DMS 273 treated with DMSO at 0.1 percent for 48 hours (cell line): ENCODE results near the gene ZNF143.
"Not testable (repeated sequence)": the region's sequence is repeated elsewhere in the genome, so short reads cannot be mapped to it uniquely, and the experiment has no call there.

Source experiments
- DNase-seq: peaks from one replicate; lab custom pipeline; 2025; lab: John Stamatoyannopoulos, UW

The ZNF143 gene

DNA sequence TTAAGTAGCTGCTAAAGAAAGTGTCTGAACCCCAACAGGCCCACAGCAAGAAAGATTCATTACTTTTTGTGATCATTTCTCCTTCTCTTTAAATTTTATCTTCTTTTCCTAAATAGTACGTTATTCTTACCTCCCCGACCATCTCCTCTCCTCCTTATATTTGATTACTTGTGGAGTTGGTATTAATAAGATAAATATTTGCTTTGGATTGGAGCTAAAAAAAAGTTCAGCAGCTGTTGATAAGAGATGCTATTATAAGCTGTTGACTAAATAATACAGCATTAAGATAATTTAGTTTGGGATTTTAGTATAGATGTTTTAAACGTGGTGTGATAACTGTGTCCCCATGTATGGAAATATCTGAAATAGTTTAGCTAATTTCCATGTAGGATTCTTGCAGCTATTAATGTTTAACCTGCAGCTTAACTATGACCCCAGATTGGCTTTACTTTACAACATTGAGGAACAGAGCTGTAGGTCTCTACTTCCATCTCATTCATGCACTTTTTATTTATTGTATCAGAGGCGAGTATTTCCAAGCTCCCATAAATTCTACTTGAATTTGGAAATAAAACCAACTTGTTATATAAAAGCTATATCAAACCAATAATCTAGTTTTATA is 37.8 kb downstream of the ZNF143 start:
- DNase-seq, result no peak

DNA sequence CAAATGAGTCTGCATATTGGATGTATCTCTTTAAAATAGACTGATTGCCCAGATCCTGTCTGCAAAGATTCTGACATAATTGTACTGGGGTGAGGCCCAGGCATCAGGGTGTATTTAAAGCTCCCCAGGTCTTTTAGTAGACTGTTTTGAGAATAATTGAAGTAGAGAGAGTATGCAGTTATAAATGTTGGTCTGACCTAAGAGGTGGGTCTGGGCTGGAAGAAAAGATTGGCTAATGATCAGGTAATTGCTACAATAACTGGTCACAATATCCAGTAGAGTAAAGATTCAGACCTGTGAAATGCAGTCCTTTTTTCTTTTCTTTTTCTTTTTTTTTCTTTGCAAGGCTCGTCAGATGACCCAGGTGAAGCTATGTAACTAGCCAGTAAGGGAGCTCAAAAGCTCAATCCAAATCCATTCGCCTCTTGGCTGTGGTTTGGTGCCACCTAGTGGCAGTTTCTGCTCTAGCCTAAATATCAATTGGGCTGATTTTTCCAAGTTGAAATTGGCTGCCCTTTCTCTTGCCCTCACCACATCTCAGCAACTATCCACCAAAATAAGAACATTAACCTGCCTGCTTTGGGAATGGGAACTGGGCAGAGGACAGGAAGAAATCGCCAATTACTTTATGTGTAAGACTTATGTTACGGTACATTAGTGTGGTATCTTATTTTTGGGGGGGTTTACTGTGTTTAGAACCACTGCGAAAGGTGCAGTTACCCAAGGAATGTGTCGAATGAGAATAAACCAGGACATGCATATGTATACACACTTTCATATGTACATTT is 45.9 kb downstream of the ZNF143 start:
- DNase-seq, result peak; percentile 9

DNA sequence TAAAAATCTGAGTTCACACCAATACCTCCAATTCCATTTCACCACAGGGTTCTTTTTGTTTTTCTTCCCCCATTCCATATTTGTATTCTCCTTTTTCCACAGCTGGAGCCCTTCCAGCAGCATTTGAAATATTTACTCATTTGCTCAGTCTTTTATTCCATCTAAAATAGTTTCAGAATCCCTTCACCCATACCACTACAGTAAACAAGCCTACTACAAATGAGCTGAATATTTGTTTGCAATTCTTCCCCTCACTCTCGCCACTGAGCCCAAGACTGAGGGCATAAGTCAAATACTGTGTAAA is 46.4 kb downstream of the ZNF143 start:
- DNase-seq, result no peak

DNA sequence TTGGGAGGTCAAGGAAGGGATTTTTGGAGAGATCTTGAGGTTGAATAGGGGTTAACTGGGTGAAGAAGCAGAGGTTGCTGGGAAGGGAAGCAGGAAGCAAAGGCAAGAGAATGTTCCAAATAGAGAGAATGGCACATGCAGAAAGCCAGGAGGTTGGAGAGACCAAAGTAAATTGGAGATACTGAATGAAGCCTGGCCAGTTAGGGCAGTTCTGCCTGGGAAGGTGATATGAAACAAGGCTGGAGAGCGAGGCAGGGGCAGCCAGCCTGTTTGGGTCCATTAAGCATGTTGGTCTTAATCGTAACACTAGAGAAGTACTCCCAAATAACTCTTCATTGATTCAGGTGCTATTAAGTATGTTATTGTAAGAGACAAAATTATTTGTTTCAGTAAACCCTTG is 48.2 kb downstream of the ZNF143 start:
- no peak for DNase-seq

DNA sequence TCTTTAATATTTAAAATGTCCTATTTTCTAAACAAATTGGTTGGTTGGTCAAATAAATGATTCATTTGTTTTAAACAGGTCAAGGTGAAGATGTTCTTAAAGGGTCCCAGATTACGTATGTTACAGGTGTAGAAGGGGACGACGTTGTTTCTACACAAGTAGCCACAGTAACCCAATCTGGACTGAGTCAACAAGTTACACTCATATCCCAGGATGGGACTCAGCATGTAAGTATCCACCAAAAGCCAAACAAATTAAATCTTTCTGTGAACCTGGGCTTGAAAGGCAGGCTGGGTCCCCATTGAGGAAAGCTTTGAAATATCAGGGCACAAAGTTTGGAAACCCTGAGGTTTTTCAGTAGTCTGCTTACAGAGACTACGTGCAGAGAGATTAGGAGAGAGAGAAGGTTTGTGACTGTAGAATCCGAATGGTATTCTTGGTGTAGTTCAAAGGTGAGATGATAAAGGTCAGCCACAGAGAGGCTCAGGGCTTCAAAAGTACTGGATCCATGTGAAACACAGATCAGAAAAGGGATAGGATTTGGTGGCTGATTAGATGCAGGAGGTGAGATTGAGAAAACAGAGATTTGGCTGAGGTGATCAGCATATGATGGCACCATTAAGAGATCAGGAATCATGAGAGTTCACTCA is 51.7 kb downstream of the ZNF143 start:
- no peak for DNase-seq

DNA sequence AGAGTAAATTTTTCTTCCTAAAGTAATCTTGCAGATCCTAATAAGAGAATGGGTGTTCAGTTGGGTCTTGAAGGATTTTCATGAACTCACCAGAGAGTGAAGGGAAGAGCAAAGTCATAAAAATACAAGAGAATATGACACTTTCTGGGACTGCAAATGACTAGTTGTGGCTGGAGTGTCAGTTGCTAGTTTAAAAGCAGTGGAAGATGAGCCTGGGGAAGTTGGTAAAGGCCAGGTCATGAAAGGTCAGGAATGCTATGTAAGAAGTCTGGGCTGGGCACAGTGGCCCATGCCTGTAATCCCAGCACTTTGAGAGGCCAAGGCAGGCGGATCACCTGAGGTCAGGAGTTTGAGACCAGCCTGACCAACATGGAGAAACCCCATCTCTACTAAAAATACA is 53.8 kb downstream of the ZNF143 start:
- DNase-seq, result not testable (repeated sequence)

DNA sequence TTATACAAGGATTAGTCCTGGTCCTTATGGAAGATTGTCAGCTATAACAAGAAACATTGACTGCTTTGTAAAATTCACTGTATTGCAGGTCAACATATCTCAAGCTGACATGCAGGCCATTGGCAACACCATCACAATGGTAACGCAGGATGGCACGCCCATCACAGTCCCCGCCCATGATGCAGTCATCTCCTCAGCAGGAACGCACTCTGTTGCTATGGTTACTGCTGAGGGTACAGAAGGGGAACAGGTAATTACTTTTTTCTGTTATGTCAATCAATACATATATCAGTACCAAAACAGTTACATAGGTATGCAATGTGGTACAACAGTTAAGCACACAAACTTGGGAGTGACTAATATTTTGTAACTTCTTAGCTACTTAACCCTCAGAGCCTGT is 55.3 kb downstream of the ZNF143 start:
- DNase-seq, result no peak

DNA sequence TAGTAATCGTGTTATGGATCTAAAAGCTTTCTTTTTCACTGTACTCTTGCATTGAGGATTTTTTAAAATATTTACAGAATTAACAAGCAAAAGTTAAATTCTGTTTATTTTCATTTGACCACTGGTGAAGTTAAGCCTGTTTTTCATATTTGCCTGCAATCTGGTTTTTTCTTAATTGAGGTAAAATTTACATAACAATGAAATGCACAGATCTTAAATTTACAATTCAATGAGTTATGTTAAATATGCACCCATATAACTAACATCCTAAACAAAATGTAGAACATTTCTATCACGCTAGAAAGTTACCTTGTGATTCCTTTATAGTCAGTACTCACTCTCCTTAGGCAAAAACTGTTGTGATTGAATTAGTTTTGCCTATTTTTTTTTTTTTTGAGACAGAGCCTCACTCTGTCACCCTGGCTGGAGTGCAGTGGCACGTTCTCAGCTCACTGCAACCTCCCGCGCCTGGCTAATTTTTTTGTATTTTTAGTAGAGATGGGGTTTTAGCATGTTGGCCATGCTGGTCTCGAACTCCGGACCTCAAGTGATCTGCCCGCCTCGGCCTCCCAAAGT is 58.1 kb downstream of the ZNF143 start:
- no peak for DNase-seq

DNA sequence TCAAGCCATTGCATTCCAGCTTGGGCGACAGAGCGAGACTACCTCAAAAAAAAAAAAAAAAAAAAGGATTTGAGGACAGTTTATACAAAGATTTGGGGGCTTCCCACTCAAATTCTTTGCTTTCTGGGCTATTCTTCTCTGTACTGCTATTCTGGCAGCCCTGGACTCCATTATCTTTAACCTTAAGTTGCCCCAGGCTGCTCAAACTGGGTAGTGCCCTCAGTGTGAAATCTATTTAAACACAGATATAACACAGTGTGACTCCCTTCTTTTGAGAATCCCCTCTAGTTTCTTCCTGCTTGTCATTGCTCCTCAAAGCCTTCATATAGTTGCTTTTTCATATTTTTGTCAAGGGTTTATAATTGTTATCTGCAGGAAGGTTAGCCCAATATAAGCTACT is 63.2 kb downstream of the ZNF143 start:
- no peak for DNase-seq

DNA sequence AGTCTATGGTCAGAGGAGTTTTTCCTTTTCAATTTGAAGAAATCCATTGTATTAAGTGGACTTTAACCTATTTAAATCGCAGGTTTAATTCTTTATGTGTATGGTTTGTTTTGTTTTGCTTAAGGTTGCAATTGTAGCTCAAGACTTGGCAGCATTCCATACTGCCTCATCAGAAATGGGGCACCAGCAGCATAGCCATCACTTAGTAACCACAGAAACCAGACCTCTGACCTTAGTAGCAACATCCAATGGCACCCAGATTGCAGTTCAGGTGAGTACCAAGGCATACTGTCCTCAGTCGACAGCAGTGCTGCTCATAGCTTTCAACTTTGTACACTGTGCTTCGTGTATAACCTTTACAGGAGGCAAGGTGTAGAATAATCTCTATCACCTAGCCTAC is 64.3 kb downstream of the ZNF143 start:
- no peak for DNase-seq

DNA sequence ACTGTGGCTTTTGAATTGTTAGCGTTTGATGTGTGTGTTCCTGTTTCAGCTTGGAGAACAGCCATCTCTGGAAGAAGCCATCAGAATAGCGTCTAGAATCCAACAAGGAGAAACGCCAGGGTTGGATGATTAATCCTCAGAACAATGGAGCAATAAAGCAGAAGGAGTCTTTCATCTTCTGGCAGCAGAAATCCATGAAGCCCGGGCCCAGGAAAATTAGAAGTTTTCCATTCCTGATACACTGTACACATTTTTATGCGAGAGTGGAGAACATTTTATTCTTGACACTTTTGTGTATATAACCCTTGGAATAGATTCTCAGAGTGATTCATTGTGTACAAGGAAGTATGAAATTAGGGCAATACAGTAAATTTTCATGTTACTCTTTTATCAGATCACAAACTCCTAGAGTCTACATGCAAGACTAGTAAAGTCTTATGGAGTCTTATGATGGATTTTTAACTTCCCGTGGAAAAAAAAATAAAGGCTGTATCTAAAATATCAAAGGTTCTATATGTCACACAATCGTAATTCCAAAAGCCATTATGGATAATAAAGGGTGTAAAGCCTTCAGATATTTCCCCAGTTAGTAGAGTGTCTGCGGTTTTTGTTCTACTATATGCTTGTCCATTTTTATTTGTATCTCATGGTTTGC is 66.8 kb downstream of the ZNF143 start:
- DNase-seq, result no peak

DNA sequence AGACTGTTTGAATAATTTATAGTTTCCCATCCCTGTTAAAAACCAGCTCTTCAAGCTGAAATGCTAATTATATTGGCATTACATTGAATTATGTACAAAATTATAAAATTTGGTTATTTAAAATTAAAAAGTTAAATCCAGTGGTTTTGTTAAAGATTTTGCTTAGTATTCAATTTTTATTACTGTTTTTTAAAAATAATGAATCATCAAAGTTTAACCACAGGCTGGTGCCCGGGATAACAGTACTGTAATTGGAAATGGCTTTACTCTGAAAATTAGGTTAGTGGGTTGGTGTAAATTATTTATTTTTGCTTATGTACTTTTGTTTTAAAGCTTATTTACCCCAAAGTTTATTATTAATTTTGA is 67.3 kb downstream of the ZNF143 start:
- no peak for DNase-seq

DNA sequence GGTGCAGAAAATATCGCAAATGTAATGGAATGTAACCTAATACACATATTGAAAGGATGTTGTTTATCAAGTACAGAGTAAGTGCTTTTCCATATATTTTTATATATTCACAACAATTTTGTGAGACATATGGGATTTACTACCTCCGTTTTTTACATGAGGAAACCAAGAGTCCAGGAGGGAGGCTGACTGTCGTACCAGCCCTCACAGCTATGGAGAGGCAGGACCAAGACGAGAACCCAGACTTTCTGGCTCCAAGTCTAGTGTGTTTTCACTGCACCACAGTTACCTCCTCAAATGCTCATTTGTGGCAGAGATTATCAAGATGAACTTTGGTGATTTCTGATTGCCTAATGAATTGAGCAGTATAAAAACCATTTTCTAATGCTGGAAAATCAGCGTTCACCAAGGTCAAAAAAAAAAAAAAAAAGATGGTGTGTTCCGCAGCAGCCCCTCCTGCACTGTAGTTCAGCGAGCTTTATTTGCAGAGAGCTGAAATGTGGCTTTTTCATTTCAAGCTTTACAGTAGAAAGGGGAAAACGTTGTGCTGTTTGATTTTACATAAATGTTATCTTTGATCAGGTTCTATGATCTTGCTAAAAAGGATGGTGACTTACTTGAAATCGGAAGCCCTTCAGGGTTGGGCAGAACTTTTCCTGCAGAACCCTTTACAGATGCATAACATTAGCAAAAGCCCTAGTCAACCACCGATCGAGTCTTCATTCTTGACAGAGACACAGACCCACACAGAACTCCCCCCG is 67.9 kb downstream of the ZNF143 start:
- peak; percentile 14 for DNase-seq

DNA sequence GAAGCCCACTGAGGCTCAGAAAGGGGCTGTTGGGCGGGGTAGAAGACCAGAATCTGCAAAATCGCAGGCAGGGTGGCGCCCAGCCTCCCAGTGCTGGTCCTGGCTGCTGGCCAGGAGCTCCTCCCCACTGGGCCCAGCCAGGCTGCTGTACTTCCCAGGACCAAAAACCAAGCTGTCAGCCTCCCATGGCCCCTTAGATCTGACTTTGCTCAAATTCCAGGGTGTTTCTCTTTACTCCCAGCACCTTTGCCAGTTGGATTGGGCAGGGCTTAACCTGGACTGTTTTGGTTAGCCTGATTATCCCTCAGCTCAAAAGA is 68.5 kb downstream of the ZNF143 start:
- DNase-seq, result peak; percentile 22

DNA sequence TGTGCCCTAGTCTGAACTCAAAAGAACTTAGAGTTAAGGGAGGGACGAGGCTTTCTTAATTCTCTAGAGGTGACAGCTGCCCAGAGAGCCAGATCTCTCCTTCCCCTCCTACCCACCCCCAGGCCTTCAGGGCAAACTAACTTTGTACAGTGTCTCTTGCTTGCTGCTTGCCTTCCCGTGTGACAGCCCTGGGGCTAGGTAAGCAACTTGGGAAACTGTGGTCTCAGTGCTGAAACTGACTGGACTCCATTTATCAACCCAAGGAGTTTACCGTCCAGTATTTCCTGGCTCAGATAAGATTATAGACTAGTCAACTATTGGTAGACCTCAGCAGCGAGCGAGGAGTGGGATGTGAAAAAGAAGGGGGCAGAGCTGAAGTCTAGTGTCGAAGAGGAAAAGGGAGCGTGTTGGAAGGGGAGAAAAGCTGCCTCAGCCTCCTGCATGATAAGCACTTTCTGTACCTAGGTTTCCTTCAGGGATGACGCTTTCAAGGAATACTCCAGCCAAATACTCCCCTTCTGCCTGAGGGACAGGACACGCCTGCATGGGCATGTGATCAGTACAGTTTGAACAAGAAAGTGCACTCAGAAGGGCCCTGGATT is 69.3 kb downstream of the ZNF143 start:
- DNase-seq, result no peak

DNA sequence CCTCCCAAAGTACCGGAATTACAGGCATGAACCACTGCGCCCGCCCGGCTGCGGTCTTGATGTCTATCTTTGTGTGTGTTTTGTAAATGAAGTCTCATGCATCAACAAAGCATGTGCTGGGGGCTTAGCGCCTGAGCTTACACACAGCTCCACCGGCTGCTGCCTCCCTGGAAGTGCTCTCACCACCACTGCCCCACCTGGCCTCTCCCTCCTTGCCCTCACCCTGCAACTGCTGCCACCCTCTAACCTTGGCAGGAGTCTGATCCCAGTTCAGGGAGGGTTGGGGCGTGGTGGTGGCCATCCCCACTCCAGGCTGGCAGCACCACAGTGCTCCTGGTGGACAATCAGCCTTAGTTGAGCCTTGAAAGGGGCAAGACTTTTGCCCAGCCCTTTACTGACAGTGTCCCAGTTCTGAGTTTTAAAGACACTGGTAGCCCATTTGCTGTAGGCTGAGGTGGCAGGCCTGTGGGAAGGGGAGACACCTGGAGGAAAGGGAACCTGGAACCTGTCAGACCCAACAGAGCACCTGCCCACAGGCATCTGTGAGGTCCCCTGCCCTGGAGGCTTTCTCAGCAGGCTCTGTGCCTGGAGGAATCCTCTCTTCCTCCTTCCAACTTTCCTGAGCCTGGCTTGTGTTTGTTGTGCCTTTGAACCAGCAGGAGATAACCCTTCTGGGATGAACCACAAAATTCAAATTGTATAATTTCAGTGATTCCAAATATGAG is 70.3 kb downstream of the ZNF143 start:
- no peak for DNase-seq

DNA sequence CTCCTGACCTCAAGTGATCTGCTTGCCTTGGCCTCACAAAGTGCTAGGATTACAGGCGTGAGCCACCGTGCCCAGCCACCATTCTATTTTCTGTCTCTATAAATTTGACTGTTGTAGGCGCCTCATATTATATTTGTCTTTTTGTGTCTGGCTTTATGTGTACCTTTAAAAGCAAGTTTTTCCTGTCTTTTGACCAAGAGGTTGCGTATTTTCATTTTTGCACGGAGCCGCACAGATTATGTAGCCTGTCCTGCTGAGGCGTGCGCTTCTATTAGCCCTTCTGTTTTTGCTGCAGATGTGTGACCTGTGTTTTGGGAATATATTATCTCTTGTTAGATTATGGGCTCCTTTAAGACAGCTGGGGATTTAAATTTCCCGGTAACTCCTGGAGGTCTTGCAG is 72.2 kb downstream of the ZNF143 start:
- DNase-seq, result no peak

DNA sequence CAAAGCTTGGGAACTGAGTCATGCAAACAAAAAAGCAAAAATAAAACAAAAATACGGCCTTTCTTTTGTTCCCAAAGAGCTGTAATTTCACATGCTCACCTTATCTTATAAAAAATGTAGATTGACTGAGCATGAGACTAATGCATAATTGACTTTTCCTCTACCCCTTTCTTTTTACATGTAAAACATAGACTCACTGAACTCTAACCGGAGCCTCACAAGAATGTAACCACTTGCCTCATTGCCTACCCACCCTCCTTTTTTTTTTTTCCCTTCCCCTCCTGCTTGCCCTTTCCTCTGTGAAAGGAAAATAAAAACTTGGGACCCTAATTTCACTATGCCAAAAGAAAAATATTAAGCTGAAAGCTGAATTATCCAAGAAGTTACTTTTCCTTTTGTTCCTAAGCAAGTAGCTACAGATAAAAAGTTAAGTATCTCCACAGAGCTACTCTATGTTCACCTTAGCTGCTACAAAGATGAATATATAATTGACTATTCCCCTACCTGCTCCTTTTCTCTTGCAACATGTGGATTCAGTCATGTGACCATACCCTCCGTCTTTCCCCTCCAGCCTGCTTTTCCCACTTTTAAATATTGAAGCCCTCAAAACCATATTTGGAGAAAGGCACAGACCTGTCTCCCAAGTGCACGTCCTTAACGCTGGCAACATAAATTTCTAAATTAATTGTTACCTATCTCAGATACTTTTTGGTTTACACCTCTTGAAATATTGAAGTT is 73.1 kb downstream of the ZNF143 start:
- no peak for DNase-seq

DNA sequence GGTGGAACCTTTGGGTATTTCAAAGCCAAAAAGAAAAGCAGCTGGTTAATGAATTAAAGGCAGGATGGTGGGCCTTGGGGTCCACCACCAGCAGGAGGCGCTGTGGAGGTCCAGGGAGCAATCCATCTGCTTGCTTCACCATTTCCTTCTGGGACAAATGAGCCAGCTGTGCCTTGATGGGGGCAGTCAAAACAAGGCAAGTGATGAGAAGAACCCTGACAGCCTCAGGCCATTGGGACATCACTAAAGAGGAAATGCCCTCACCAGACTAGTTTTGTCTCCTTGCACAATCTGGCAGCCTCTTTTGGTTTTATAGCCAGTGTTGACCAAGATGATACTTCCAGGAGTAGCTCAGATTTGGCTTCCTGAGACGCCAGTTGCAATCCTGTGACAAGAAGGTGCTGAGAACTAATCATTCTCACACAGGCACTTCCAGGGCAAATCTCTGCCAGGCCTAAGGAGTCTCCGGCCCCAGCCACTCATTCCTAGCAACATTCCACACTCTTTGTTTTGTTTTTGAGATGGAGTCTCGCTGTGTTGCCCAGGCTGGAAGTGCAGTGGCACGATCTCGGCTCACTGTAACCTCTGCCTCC is 74.5 kb downstream of the ZNF143 start:
- DNase-seq, result no peak

DNA sequence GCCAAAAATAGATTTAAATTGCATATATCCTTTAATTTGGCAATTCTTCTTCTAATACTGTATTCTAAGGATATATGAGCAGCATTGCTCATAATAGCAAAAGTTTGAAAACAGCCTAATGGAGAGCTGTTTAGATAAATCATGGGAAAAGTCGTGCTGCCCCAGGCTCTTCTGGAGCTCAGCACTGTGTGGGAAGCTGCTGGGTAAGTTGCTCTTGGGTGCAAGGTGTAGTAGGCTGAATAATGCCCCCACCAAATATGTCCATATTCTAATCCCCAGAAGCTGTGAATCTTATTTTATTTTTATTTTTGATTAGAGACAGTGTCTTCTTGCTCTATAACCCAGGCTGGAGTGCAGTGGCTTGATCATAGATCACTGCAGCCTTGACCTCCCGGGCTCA is 77.7 kb downstream of the ZNF143 start:
- DNase-seq, result no peak
